Measurements from ENCODE around the gene RNF114.

GRCh38 chr20:49938173-49939163 lies 2.3 kb downstream of the RNF114 start:
- TF ChIP-seq, protein P1, sequence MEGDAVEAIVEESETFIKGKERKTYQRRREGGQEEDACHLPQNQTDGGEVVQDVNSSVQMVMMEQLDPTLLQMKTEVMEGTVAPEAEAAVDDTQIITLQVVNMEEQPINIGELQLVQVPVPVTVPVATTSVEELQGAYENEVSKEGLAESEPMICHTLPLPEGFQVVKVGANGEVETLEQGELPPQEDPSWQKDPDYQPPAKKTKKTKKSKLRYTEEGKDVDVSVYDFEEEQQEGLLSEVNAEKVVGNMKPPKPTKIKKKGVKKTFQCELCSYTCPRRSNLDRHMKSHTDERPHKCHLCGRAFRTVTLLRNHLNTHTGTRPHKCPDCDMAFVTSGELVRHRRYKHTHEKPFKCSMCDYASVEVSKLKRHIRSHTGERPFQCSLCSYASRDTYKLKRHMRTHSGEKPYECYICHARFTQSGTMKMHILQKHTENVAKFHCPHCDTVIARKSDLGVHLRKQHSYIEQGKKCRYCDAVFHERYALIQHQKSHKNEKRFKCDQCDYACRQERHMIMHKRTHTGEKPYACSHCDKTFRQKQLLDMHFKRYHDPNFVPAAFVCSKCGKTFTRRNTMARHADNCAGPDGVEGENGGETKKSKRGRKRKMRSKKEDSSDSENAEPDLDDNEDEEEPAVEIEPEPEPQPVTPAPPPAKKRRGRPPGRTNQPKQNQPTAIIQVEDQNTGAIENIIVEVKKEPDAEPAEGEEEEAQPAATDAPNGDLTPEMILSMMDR (IDR thresholded peaks at IDR 0.05): no peak
- no peak for TF ChIP-seq POLR2A (IDR thresholded peaks at IDR 0.05; ENCODE audit: low read depth)
